CD4-positive, alpha-beta T cell treated with Interleukin-15 for 1 hour (primary cell): ENCODE results near the gene SYNE1.
A peak's percentile ranks its signal among the peaks of the same experiment; 100 is the strongest.
"Not testable (repeated sequence)": the region's sequence is repeated elsewhere in the genome, so short reads cannot be mapped to it uniquely, and the experiment has no call there.

ENCODE experiments used
- DNase-seq: peaks from one replicate; pipeline ENCODE4 v3.0.0-alpha.2; 2020

The SYNE1 gene

DNA sequence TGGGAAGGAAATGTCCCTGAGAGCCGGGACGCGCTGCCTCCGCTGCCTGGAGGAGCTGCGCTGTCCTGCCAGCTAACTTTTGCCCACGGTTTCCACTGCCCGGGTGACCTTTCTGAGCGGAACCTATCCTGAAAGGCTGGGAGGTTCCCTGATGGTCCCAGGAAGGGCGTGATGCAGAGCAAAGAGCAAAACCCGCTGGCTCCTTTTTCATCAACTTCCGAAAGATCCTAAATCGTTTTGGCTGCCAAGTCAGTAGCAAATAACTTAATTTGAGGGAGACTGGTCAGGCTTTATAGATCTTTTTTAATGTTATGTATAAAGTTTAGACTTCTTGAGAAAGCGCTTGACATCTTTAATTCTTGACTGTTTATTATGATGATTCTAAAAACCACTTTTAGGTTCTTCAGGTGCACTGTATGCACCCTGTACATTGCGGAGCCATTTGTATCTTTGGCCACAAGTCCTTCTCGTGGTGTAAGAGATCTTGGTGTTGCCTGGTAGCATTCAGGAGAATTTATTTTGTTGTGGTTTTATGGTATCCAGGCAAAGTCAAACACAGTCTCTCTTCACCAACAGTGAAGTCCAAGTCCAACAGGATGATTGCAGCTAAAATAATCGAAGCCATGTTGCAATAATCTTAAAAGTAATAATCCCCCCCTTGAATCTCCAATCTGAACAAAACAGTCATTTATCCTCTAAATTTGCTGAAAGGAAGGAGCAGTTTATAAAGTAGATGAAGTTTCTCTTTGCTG is at the start of gene SYNE1:
Gene SYNE1, minus strand, starts transcription at position 67 of the 752 bp plus-strand sequence. CDS start 9,031 bp downstream, outside the sequence.
- DNase-seq, result no peak

GRCh38 chr6:152685819-152686218 is 48.7 kb upstream of the SYNE1 start:
- no peak for DNase-seq

GRCh38 chr6:152682935-152683334 is 45.8 kb upstream of the SYNE1 start:
- DNase-seq, result not testable (repeated sequence)

DNA sequence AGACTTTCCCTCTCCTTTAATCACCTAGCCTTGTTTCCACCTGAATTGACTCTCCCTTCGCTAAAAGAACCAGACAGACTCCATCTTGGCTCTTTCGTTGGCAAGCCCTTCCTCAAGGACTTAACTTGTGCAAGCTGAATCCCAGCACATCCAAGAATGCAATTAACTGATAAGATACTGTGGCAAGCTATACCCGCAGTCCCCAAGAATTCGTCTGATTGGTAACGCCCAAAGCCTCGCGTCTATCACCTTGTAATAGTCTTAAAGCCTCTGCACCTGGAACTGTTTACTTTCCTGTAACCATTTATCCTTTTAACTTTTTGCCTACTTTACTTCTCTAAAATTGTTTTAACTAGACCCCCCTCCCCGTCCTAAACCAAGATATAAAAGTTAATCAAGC is 45.0 kb upstream of the SYNE1 start:
- no peak for DNase-seq

DNA sequence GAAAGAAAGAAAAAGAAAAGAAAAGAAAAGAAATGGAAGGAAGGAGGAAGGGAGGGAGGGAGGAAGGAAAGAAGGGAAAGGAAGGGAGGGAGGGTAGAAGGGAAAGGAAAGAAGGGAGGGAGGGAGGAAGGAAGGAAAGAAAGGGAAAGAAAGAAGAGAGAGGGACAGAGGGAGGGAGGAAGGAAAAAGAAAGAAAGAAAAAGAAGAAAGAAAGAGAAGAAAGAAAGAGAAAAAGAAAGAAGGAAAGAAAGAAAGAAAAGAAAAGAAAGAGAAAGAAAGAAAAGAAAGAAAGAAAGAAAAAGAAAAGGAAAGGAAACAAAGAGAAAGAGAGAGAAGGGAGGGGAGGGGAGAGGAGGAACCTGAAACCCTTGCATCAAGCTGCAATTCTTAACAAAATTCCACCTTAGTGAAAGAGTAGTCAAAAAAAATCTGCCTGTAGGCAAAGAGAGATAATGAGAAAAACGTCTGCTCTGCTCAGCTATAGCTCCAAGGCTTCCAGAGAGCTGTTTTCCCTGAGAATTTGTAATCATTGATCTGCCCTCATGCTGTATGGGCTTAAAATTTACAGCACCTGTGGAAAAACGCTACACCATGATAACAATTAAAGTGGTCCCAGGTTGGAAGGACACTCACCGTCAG is 43.8 kb upstream of the SYNE1 start:
- DNase-seq, result no peak

DNA sequence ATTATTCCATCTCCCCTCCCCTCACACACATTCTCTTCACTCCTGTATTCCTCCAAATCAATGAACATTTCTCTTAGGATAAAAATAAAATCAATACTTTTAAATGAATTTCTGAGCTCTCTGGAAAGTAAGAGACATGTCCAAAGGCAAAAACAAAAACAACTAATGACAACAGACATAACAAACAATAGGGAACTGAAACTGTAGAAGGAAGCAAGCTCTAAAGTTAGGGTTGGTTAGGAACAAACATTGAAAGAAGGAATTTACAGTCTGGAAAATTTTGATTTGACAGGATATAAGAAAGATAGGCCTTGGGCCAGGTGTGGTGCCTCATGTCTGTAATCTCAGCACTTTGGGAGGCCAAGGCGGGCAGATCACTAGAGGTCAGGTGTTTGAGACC is 43.0 kb upstream of the SYNE1 start:
- no peak for DNase-seq

DNA sequence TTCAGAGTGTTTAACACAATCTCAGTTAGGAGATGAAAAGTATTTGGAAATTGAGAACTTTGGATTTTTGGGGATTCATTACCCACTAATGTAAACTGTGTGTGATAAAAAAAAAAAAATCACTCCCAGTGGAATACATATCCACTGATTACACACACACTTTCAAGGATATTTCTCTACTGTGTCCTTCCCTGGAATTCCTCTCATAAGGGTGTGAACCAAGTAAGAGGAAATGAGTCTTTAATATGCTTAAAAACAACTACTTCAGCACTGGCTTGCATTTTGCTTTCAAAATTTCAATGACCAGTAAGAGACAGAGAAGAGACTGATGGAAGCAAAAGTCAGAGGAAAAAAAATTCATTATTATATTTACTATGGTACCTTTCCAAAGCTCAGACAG is 36.1 kb upstream of the SYNE1 start:
- DNase-seq, result no peak

- no peak for DNase-seq
These were observed 34.0 kb upstream of the SYNE1 start for GRCh38 chr6:152671171-152671570.

GRCh38 chr6:152669895-152670294 is 32.7 kb upstream of the SYNE1 start:
- DNase-seq, result no peak

DNA sequence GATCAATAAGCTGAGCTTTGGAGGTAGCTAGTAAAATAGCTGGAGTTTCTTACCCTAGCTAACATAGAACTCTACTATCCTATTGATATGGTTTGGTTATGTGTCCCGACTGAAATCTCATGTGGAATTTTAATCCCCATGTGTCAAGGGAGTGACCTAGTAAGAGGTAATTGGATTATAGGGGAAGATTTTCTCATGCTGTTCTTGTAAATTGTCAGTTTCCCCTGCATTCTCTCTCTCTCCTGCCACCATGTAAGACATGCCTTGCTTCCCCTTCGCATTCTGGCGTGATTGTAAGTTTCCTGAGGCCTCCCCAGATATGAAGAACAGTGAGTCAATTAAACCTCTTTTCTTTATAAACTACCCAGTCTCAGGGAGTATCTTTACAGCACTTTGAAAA is 24.6 kb upstream of the SYNE1 start:
- DNase-seq, result no peak

DNA sequence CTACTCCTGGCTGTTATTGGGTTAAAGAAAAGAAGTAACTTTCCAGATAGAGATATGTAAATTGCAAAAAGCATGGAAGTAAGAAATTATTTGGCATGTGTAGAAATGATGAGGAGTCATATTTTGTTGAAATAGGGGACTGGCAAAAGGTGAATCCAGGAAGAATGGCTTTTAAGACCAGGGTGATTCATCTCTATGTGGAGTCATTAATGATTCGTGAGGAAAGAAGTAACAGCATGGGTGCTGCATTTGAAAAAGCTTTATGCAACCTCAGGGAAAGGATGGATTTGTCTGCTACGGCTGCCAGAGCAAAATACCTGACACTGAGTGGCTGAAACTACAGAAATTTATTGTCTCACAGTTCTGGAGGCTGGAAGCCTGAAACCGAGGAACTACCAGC is 14.8 kb upstream of the SYNE1 start:
- no peak for DNase-seq

DNA sequence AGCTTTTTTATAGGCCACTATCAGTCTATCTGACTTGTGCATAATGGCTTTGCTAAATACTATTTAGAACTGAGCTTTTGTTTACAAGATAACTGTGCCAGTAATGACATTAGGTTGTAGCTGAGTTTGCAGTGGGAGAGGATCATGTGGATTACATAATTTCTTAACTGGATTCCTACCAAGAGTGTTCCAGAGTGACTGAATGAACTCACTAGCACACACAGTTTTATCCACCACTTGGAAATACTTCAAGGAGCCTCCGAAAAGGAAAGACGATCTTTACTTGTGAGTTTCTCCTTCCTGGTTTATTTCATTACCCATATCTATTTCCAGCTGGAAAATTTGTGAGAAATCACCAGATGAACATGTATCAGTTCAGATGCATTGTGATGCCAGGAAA is 10.9 kb upstream of the SYNE1 start:
- no peak for DNase-seq

DNA sequence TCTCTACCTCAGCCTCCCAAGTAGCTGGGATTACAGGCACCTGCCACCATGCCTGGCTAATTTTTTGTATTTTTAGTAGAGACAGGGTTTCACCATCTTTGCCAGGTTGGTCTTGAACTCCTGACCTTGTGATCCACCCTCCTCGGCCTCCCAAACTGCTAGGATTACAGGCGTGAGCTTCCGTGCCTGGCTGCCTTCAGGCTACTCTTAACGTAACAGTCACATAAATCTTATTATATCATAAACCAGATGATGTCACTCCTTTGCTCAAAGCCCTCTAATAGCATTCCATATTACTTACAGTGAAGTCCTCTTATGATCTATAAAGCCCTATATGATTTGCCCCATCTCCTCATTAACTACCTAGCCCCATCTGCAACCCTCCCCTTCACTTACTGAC is 9.6 kb upstream of the SYNE1 start:
- not testable (repeated sequence) for DNase-seq

DNA sequence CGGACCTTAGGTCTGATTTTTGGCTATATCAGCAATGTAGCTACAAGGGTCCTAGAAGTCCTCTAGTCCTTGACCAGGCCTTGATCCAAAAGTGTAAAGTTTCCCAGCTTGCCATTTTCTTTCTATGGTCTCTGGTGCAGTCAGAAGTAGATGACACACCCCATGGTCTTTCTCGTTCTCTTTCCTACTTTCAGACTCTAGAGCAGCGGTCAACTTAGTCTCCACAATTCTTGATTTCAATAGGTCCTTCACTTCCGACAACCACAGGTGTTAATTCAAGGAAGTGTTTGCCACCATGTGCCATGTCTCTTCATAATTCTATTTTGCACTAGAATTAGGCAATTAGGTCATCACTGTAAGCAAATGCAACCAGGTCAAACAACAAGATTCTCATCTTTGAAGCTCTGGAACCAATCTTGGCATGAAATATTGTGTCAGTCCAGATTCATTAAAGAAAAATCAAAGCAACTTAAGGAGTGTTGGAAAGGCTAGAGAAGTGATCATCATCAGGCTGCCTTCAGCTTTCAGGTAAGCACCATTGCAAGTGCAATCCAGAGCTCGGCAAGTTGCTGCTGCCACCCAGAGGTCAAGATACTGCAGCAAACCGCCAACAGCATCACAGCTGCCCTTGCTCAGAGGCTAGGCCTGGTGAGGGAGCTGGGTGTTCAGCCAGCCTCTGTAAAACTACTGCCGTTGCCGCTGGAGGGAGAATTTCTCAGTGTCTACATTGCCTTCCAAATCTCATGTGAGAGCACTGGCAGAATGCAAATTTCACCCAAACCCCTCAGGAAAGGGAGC is 5.6 kb upstream of the SYNE1 start:
- peak; percentile 59 for DNase-seq

DNA sequence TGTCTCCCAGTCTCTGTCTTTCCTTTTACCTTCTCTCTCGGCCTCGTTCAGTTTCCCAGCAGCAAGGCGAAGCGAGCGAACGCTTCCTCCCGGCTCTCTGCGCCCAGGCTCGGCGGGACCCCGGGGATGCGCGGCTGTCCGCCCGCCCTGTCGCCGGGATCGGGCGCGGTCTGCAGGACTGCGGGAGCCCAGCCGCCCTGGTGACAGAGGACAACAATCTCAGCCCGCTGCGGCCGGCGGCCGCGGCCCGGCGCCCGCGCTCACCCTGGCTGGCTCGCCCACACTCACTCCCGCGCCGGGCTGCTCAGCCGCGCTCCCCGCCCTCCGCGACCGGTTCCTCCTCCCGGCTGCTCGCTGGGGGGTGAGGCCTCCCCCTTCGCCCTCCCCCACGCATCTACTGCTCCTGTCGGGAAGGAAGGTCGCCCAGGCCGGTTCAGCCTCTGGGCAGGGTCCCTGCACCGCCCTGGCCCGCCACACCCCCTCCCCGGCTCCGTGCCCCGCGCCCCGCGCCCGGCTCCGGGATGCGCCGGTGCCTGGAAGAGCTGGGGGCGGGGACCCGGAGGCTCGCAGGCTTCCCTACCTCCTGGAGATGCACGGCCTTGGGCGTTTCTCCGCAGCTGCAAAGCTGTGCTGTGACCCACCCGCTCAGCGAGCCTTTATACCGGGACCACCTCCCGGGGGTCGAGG is 410 bp downstream of the SYNE1 start:
- peak; percentile 22 for DNase-seq

GRCh38 chr6:152636021-152636608 is 1.0 kb downstream of the SYNE1 start:
- DNase-seq, result no peak

GRCh38 chr6:152634773-152635172 is 2.4 kb downstream of the SYNE1 start:
- DNase-seq, result peak; percentile 55

DNA sequence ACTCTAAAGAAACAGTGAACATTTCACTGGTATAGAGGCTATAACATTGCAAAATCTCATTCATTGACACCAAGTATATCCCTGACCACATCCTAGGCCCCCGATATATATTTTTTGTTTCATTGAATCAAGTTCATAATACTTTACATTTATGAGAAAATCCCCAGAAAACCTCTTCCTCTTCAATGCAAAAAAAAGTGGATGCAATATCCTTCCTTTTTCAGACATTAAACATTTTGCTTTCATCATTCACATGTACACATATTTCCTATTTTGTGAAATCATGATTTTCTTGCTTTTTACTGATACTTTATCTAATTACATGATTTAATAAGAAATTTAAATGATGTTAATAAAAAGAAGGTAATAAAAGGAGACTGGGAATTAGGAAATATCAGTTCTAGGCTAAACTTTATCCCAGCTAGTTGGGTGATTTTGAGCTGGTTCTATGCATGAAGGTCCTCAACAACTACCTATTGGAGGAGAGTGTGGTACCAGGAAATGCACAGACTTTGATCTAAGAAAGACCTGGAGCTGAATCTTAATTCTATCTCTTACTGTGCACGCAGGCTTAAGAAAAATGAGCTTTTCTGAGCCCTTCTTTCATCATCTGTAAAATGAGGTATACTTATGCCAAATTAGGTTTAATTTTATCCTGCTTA is 4.9 kb downstream of the SYNE1 start:
- no peak for DNase-seq

GRCh38 chr6:152631376-152631775 is 5.8 kb downstream of the SYNE1 start:
- DNase-seq, result no peak

- no peak for DNase-seq
These were observed 6.3 kb downstream of the SYNE1 start for GRCh38 chr6:152630832-152631231.

DNA sequence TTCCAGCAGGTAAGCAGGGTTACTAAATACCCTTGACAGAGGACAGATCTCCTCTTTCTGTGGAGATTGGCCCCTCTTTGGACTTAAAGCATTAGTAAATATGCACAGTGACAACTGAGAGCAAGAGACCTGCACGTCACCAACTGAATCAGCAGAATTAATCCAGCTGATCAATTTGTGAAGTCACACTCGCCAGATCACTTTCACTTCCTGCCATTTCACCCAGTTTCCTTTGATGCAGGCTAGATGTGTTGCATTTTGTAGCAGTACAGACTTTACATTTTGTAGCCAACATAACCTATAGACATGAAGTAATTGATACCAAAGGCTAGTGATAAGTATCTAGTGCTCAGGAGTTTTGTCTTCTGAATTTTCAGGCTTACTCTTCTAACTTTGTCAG is 11.9 kb downstream of the SYNE1 start:
- DNase-seq, result no peak

GRCh38 chr6:152614776-152615175 is 22.4 kb downstream of the SYNE1 start:
- not testable (repeated sequence) for DNase-seq
